HG02763 (cell line): Measurements from ENCODE around the gene BBS12.

Experiments used
- ATAC-seq: cut with Tn5 transposase; IDR thresholded peaks from one replicate; pipeline ENCODE4 v1.9.1; 2021; ENCODE audit warnings: mild to moderate bottlenecking, moderate library complexity; ENCODE audit not compliant: unreplicated experiment

The BBS12 gene

GRCh38 chr4:122793811-122794210 lies 61.3 kb downstream of the BBS12 start:
- no peak for ATAC-seq
